ENCODE results near the gene KRT1. TPM values are rescaled to one million over a fixed set of nuclear protein-coding genes. Genes with fewer than 3 reads are reported as not detected.

Gene KRT1
- total RNA-seq, 3 donors from 2014 or later = not detected

DNA sequence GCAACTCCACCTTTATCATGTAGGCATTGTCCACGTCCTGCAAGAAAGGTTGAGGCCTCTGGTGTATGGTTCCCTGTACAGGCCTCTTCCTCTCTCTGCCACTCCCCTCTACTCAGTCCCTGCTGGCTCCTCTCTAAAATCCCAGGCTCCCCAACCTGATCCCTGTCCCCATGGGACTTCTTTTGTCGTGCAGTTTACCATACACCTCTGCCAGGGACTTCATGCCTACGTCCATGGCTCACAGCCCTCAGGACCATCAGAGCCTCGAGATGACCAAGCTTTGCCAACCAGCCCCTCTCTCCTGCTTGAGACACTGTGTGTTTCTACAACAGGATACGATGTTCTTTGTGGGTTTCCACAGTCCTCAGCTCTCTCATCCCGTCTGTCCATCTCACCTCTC is 31.1 kb downstream of the KRT1 start:
- no peaks in the 10 kb centered on the region for H3K9me3 ChIP-seq
- no peak overlapping the region for H3K4me3 ChIP-seq
- H3K27ac ChIP-seq = no peak overlapping the region
- DNase-seq (ENCODE audit: low spot score in 2 of 2) = peak in 1 of 2 donors; percentile 7
- intact Hi-C loops (cut with DNase I; ENCODE audit: low total_unique reads) = no loop called here
- H3K27me3 ChIP-seq = no peaks in the 10 kb centered on the region
- no peaks in the 10 kb centered on the region for H3K4me1 ChIP-seq
- no peaks in the 10 kb centered on the region for H3K36me3 ChIP-seq
- no peak for TF ChIP-seq POLR2A (IDR thresholded peaks at IDR 0.05)
- no peak for TF ChIP-seq POLR2AphosphoS5 (IDR thresholded peaks at IDR 0.05)
- TF ChIP-seq, protein P1, sequence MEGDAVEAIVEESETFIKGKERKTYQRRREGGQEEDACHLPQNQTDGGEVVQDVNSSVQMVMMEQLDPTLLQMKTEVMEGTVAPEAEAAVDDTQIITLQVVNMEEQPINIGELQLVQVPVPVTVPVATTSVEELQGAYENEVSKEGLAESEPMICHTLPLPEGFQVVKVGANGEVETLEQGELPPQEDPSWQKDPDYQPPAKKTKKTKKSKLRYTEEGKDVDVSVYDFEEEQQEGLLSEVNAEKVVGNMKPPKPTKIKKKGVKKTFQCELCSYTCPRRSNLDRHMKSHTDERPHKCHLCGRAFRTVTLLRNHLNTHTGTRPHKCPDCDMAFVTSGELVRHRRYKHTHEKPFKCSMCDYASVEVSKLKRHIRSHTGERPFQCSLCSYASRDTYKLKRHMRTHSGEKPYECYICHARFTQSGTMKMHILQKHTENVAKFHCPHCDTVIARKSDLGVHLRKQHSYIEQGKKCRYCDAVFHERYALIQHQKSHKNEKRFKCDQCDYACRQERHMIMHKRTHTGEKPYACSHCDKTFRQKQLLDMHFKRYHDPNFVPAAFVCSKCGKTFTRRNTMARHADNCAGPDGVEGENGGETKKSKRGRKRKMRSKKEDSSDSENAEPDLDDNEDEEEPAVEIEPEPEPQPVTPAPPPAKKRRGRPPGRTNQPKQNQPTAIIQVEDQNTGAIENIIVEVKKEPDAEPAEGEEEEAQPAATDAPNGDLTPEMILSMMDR (IDR thresholded peaks at IDR 0.05) = no peak

DNA sequence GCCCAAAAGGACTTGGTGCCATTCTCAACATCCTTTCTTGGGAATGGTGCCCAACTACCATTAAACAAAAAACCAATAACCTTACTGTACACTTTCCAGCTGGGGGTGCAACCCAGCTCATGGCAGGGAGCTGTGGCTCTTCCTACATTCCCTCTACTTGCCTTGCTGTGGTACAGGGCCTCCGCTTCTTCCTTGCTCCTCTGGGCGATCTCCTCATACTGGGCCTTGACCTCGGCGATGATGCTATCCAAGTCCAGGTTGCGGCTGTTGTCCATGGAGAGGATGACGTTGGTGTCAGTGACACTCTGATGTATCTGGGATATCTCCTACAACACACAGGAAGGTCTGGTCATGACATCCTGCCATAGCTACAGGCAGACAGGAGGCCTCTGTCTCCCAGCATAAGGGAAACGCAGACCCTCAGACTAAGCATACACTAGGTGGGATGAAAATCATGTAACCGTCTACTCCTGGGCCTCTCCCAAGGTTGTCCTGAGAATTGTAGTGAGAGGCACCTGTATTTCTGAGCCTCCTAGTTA is 32.1 kb downstream of the KRT1 start:
- Histone ChIP-seq H3K9me3 (no peaks in the 10 kb centered on the region), H3K27ac (no peak overlapping the region), H3K4me1 (no peaks in the 10 kb centered on the region), H3K4me3 (no peak overlapping the region), H3K27me3 (no peaks in the 10 kb centered on the region), H3K36me3 (no peaks in the 10 kb centered on the region)
- no peak for DNase-seq (ENCODE audit: low spot score in 2 of 2)
- no peak for TF ChIP-seq POLR2A (IDR thresholded peaks at IDR 0.05)
- no peak for TF ChIP-seq POLR2AphosphoS5 (IDR thresholded peaks at IDR 0.05)
- TF ChIP-seq, protein P1 (IDR thresholded peaks at IDR 0.05) = no peak
- intact Hi-C loops (cut with DNase I; ENCODE audit: low total_unique reads) = no loop called here

DNA sequence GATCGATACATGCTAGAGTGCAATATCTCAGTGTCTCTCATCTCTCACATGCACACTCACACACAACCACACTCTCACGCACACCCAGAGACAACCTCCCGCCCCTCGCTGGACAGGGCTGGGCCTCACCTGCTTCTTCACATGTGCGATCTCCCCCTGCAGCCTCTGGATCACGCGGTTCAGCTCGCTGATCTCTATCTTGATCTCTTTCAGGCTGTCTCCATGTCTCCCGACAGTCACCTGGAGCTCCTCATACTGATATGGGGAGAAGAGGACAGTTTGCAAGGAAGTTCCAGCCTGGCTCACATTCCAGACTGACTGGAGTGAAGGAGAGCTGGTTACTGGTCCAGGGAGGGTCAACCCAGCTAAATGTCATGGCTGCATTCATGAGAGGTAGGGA is 32.6 kb downstream of the KRT1 start:
- no peaks in the 10 kb centered on the region for H3K9me3 ChIP-seq
- H3K27ac ChIP-seq = no peak overlapping the region
- no peaks in the 10 kb centered on the region for H3K36me3 ChIP-seq
- H3K4me1 ChIP-seq = no peaks in the 10 kb centered on the region
- DNase-seq (ENCODE audit: low spot score in 2 of 2) = peak in 1 of 2 donors; percentile 7
- no peaks in the 10 kb centered on the region for H3K27me3 ChIP-seq
- intact Hi-C loops (cut with DNase I; ENCODE audit: low total_unique reads) = no loop called here
- TF ChIP-seq POLR2A (IDR thresholded peaks at IDR 0.05) (no peak), POLR2AphosphoS5 (IDR thresholded peaks at IDR 0.05) (no peak)
- TF ChIP-seq, protein P1 (IDR thresholded peaks at IDR 0.05) = no peak
- H3K4me3 ChIP-seq = no peak overlapping the region

DNA sequence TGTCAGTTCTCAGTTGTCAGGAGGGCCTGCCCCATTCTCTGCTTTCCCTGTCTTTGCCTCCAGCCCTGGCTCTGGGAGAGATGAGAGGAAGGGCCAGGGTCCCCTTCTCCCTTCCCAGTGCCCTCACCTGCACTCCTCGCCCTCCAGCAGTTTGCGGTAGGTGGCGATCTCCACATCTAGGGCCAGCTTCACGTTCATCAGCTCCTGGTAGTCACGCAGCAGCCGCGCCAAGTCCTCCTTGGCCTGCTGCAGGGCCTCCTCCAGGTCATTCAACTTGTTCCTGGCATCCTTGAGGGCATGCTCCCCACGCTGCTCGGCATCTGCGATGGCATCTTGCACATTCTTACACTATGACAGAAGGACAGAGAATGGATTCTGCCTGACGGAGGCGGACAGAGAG is 33.6 kb downstream of the KRT1 start:
- intact Hi-C loops (cut with DNase I; ENCODE audit: low total_unique reads) = no loop called here
- Histone ChIP-seq H3K4me1 (no peaks in the 10 kb centered on the region), H3K36me3 (no peaks in the 10 kb centered on the region), H3K9me3 (no peaks in the 10 kb centered on the region), H3K27ac (no peak overlapping the region), H3K4me3 (no peak overlapping the region), H3K27me3 (no peaks in the 10 kb centered on the region)
- DNase-seq (ENCODE audit: low spot score in 2 of 2) = peak in 1 of 2 donors; percentile 16
- TF ChIP-seq, protein P1 (IDR thresholded peaks at IDR 0.05) = no peak
- TF ChIP-seq POLR2AphosphoS5 (IDR thresholded peaks at IDR 0.05) (no peak), POLR2A (IDR thresholded peaks at IDR 0.05) (no peak)

DNA sequence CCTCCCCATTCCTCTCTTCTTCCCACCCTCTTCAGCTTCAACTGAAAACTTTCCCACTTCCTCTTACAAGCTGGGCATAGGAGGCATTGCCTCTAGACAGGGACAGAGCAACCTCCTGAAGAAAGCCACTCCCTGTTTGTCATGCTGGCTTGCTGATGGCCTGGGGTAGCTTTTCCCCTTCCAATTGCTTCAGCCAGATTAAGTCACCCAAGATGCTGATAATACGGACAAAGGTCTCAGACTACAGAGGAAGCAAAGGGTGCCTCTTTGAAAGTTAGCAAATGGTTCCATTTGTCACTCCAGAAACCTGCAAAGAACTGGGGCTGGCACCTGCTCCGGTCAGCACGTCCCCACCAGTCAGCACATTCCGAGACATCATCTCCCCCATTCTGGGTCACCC is 34.2 kb downstream of the KRT1 start:
- no peaks in the 10 kb centered on the region for H3K4me1 ChIP-seq
- intact Hi-C loops (cut with DNase I; ENCODE audit: low total_unique reads) = no loop called here
- no peak overlapping the region for H3K27ac ChIP-seq
- H3K27me3 ChIP-seq = no peaks in the 10 kb centered on the region
- H3K9me3 ChIP-seq = no peaks in the 10 kb centered on the region
- DNase-seq (ENCODE audit: low spot score in 2 of 2) = peak in 1 of 2 donors; percentile 11
- no peak overlapping the region for H3K4me3 ChIP-seq
- no peaks in the 10 kb centered on the region for H3K36me3 ChIP-seq
- no peak for TF ChIP-seq POLR2A (IDR thresholded peaks at IDR 0.05)
- TF ChIP-seq, protein P1 (IDR thresholded peaks at IDR 0.05) = no peak
- TF ChIP-seq POLR2AphosphoS5 (IDR thresholded peaks at IDR 0.05) = no peak
